Panc1 (cell line): ENCODE results near the gene NUSAP1.

Experiments used
- POLR2AphosphoS5 ChIP-seq: IDR thresholded peaks from 2 replicates; pipeline ENCODE4 v1.6.1; 2012; ENCODE audit warnings: mild to moderate bottlenecking, low read depth, low read length, moderate library complexity
- SIN3A ChIP-seq: IDR thresholded peaks from 2 replicates; pipeline ENCODE4 v1.6.1; 2012; ENCODE audit warnings: low read depth, mild to moderate bottlenecking, low read length, moderate library complexity, borderline replicate concordance; ENCODE audit not compliant: insufficient read depth
- TCF7L2 ChIP-seq: IDR thresholded peaks from 2 replicates; pipeline ENCODE4 v1.6.1; 2011; ENCODE audit warnings: mild to moderate bottlenecking, low read depth, low read length, inconsistent platforms
- TF ChIP-seq, protein P1 (sequence below): fragments of 450-650 bp; IDR thresholded peaks from 2 replicates; pipeline ENCODE4 v1.5.1; 2017; ENCODE audit warnings: mild to moderate bottlenecking

- TF ChIP-seq TCF7L2 (no peak), POLR2AphosphoS5 (no peak), SIN3A (no peak)
- TF ChIP-seq, protein P1, sequence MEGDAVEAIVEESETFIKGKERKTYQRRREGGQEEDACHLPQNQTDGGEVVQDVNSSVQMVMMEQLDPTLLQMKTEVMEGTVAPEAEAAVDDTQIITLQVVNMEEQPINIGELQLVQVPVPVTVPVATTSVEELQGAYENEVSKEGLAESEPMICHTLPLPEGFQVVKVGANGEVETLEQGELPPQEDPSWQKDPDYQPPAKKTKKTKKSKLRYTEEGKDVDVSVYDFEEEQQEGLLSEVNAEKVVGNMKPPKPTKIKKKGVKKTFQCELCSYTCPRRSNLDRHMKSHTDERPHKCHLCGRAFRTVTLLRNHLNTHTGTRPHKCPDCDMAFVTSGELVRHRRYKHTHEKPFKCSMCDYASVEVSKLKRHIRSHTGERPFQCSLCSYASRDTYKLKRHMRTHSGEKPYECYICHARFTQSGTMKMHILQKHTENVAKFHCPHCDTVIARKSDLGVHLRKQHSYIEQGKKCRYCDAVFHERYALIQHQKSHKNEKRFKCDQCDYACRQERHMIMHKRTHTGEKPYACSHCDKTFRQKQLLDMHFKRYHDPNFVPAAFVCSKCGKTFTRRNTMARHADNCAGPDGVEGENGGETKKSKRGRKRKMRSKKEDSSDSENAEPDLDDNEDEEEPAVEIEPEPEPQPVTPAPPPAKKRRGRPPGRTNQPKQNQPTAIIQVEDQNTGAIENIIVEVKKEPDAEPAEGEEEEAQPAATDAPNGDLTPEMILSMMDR = no peak
These were observed 62.2 kb downstream of the NUSAP1 start for GRCh38 chr15:41394924-41395323.
